Loucy (cell line): Measurements from ENCODE around the gene EPAS1.

ENCODE experiments used
- CTCF ChIP-seq: fragments of 200-600 bp; sonication (generic); conservative IDR thresholded peaks from 2 replicates; pipeline ENCODE4 v1.5.1; 2014; ENCODE audit warnings: mild to moderate bottlenecking, antibody characterized with exemption, low read length
- EZH2phosphoT487 ChIP-seq: fragments of 200-600 bp; IDR thresholded peaks from 2 replicates; pipeline ENCODE4 v1.6.1; 2018; ENCODE audit warnings: antibody characterized with exemption, mild to moderate bottlenecking, moderate library complexity, borderline replicate concordance

DNA sequence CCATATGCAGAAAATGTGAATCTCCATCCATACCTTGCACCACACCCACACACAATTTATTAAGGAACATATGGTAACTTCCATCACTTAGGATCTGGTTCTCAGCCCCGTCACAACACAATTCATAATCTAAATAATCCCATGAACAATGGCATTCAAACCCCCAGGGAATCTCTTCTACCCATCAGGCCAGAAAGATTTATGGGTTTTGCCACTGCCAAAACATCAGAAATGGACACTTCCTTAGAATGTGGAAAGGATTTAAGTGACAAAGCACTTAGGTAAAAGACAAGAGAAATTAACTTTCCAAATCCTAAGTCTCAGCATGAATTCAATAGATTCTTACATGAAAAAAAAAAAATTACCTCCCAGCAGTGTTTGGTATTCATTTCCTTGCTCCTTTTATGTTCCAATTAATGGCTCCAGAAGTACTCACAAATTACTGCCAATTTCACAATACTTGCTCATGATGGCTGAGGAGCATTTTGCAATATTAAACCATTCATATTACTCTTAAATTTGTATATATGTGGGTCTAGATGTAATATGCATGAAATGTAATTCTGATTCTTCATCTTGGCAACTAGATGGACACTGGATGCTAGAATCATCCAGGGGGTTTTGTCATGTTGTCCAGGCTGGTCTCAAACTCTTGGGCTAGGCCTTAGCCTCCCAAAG lies 125.6 kb downstream of the EPAS1 start:
- TF ChIP-seq CTCF = no peak
- no peak for TF ChIP-seq EZH2phosphoT487
